HepG2 (cell line): Measurements from ENCODE around the gene HOXD4. TPM values are rescaled to one million over a fixed set of nuclear protein-coding genes. Genes with fewer than 3 reads are reported as not detected.

Experiments used
- ATAC-seq: fragments of 200-7000 bp; cut with Tn5 transposase; 3 replicates; pipeline ENCODE4 v1.9.1; 2020; ENCODE audit warnings: mild to moderate bottlenecking, moderate library complexity
- BruUV-seq: library from RNA; stranded (reverse); fragments of 400-500 nt; replicated peaks from 2 replicates; lab custom pipeline; 2021; lab: Mats Ljungman, UMichigan
- CTCF ChIA-PET: fragments of 300-600 bp; formaldehyde crosslinking; extraction: SDS; loops from one replicate; lab custom pipeline; 2021; ENCODE audit warnings: low total read pairs, inconsistent platforms, low intra/inter-chr PET ratio; lab: Yijun Ruan, JAX
- POLR2A ChIA-PET: fragments of 350-600 bp; sonication (Branson Sonifier 250); formaldehyde crosslinking; loops from one replicate; lab custom pipeline; 2020; ENCODE audit warnings: antibody characterized with exemption, inconsistent platforms; lab: Yijun Ruan, JAX
- DNase-seq: peaks from one replicate; pipeline ENCODE4 v3.0.0-alpha.2; 2015; ENCODE audit warnings: low spot score
- FAIRE-seq: peaks from 3 replicates; lab custom pipeline; 2011; peaks lifted over from hg19 to GRCh38; lab: Jason Lieb, UNC
- H2AFZ ChIP-seq: one replicate; pipeline ENCODE4 v1.6.1; 2011; ENCODE audit warnings: low read length, inconsistent platforms
- H3K27ac ChIP-seq: fragments of 300-600 bp; 3 replicates; pipeline ENCODE4 v1.8.0; 2011; ENCODE audit warnings: mixed run types, mild to moderate bottlenecking, mixed read lengths, low read length, inconsistent platforms; ENCODE audit not compliant: insufficient read depth; ENCODE audit errors: extremely low read length
- H3K27me3 ChIP-seq, 2 experiments: fragments of 200-600 bp in 1 of 2; 2 replicates in 1 of 2; 3 replicates in 1 of 2; pipeline versions ENCODE4 v1.6.0 to v1.8.0; 2011; ENCODE audit warnings: low read length in 2 of 2, mild to moderate bottlenecking in 2 of 2, moderate library complexity in 2 of 2, inconsistent platforms in 1 of 2; ENCODE audit not compliant: insufficient read depth in 2 of 2, control insufficient read depth in 1 of 2
- H3K36me3 ChIP-seq, 2 experiments: fragments of 200-600 bp in 1 of 2; replicated peaks in 1 of 2; 2 replicates in 1 of 2; 3 replicates in 1 of 2; pipeline versions ENCODE4 v1.5.1 to v1.8.0; 2011; ENCODE audit warnings: low read length in 2 of 2, inconsistent platforms in 1 of 2; ENCODE audit not compliant: insufficient read depth in 2 of 2, control insufficient read depth in 1 of 2
- H3K4me1 ChIP-seq: 2 replicates; pipeline ENCODE4 v1.5.1; 2012; ENCODE audit warnings: low read length, inconsistent platforms; ENCODE audit not compliant: insufficient read depth
- H3K4me2 ChIP-seq: 2 replicates; pipeline ENCODE4 v1.6.0; 2011; ENCODE audit warnings: low read depth, low read length, inconsistent platforms
- H3K4me3 ChIP-seq, 3 experiments: fragments of 200-600 bp in 1 of 3; sonication (generic), shearing (Covaris generic) in 1 of 3; replicated peaks in 1 of 3; 2 replicates each; pipeline ENCODE4 v1.5.1; 2011 to 2016; ENCODE audit warnings: low read length in 3 of 3, inconsistent platforms in 2 of 3, low read depth in 2 of 3, mild to moderate bottlenecking in 2 of 3, control low read depth in 1 of 3, mixed read lengths in 1 of 3; ENCODE audit not compliant: insufficient read depth in 1 of 3
- H3K79me2 ChIP-seq: one replicate; pipeline ENCODE4 v1.6.1; 2011; ENCODE audit warnings: low read length, inconsistent platforms; ENCODE audit not compliant: insufficient read depth
- H3K9ac ChIP-seq: 2 replicates; pipeline ENCODE4 v1.6.0; 2011; ENCODE audit warnings: mild to moderate bottlenecking, low read depth, low read length, inconsistent platforms; ENCODE audit not compliant: insufficient read depth
- H3K9me3 ChIP-seq: 2 replicates; pipeline ENCODE4 v1.5.1; 2012; ENCODE audit warnings: mild to moderate bottlenecking, low read length
- H4K20me1 ChIP-seq: 2 replicates; pipeline ENCODE4 v1.6.0; 2011; ENCODE audit warnings: inconsistent platforms, mild to moderate bottlenecking, low read length, moderate library complexity; ENCODE audit not compliant: insufficient read depth
- AGO1 ChIP-seq: fragments of 200-400 bp; formaldehyde crosslinking; IDR thresholded peaks from 2 replicates; pipeline ENCODE4 v1.6.1; 2017; ENCODE audit warnings: mild to moderate bottlenecking, low read depth, low read length, moderate library complexity; ENCODE audit not compliant: poor library complexity, severe bottlenecking
- ELF4 ChIP-seq: sonication (generic); formaldehyde crosslinking; IDR thresholded peaks from 2 replicates; pipeline ENCODE4 v1.5.0; 2020; ENCODE audit warnings: missing genetic modification reagents, mild to moderate bottlenecking, moderate library complexity, borderline replicate concordance
- ERF ChIP-seq: IDR thresholded peaks from 2 replicates; pipeline ENCODE4 v1.6.1; 2018; ENCODE audit warnings: missing biosample characterization, missing genetic modification reagents
- GLI4 ChIP-seq: sonication (generic); formaldehyde crosslinking; IDR thresholded peaks from 2 replicates; pipeline ENCODE4 v1.5.1; 2020; ENCODE audit warnings: missing genetic modification reagents, mild to moderate bottlenecking, moderate library complexity, borderline replicate concordance
- GTF3A ChIP-seq: sonication (generic); formaldehyde crosslinking; conservative IDR thresholded peaks from 2 replicates; pipeline ENCODE4 v1.4.0; 2020; ENCODE audit warnings: mild to moderate bottlenecking, missing genetic modification reagents
- HDAC1 ChIP-seq: sonication (generic); formaldehyde crosslinking; IDR thresholded peaks from 2 replicates; pipeline ENCODE4 v1.5.1; 2020; ENCODE audit warnings: mild to moderate bottlenecking, missing genetic modification reagents
- MXD4 ChIP-seq: IDR thresholded peaks from 2 replicates; pipeline ENCODE4 v1.6.1; 2016; ENCODE audit warnings: mild to moderate bottlenecking, missing biosample characterization, missing genetic modification reagents
- PITX1 ChIP-seq: sonication (generic); formaldehyde crosslinking; IDR thresholded peaks from 2 replicates; pipeline ENCODE4 v1.5.1; 2020; ENCODE audit warnings: mild to moderate bottlenecking, missing genetic modification reagents
- SRSF1 ChIP-seq: fragments of 200-400 bp; formaldehyde crosslinking; optimal IDR thresholded peaks from 2 replicates; pipeline ENCODE3; 2017; ENCODE audit warnings: mild to moderate bottlenecking, low read depth, low read length, moderate library complexity
- XBP1 ChIP-seq: sonication (generic); formaldehyde crosslinking; IDR thresholded peaks from 2 replicates; pipeline ENCODE4 v1.5.0; 2020; ENCODE audit warnings: missing genetic modification reagents
- ZBTB1 ChIP-seq: sonication (generic); formaldehyde crosslinking; IDR thresholded peaks from 2 replicates; pipeline ENCODE4 v1.4.0; 2020; ENCODE audit warnings: missing genetic modification reagents, borderline replicate concordance
- ZBTB20 ChIP-seq: sonication (generic); formaldehyde crosslinking; IDR thresholded peaks from 2 replicates; pipeline ENCODE4 v1.8.1; 2023; ENCODE audit warnings: missing genetic modification reagents, low read depth, mild to moderate bottlenecking, borderline replicate concordance
- ZC3H4 ChIP-seq: sonication (generic); formaldehyde crosslinking; IDR thresholded peaks from 2 replicates; pipeline ENCODE4 v1.4.0; 2020; ENCODE audit warnings: missing genetic modification reagents, borderline replicate concordance
- ZFP1 ChIP-seq: IDR thresholded peaks from 2 replicates; pipeline ENCODE4 v1.6.1; 2016
- ZMYM4 ChIP-seq: sonication (generic); formaldehyde crosslinking; IDR thresholded peaks from 2 replicates; pipeline ENCODE4 v1.8.1; 2023; ENCODE audit warnings: mild to moderate bottlenecking, missing genetic modification reagents
- ZNF180 ChIP-seq: sonication (generic); formaldehyde crosslinking; IDR thresholded peaks from 2 replicates; pipeline ENCODE4 v1.4.0; 2020; ENCODE audit warnings: low read depth, missing genetic modification reagents, borderline replicate concordance
- ZNF354B ChIP-seq: sonication (generic); formaldehyde crosslinking; IDR thresholded peaks from 2 replicates; pipeline ENCODE4 v1.8.0; 2022; ENCODE audit warnings: mild to moderate bottlenecking, missing genetic modification reagents
- ZNF468 ChIP-seq: sonication (generic); formaldehyde crosslinking; IDR thresholded peaks from 2 replicates; pipeline ENCODE4 v1.8.0; 2022; ENCODE audit warnings: mild to moderate bottlenecking, moderate library complexity, missing genetic modification reagents
- ZNF543 ChIP-seq: sonication (generic); formaldehyde crosslinking; IDR thresholded peaks from 2 replicates; pipeline ENCODE4 v1.4.0; 2020; ENCODE audit warnings: mild to moderate bottlenecking, missing genetic modification reagents
- ZNF589 ChIP-seq: sonication (generic); formaldehyde crosslinking; conservative IDR thresholded peaks from 2 replicates; pipeline ENCODE4 v1.8.0; 2022; ENCODE audit warnings: mild to moderate bottlenecking, moderate library complexity, missing genetic modification reagents
- ZNF660 ChIP-seq: sonication (generic); formaldehyde crosslinking; IDR thresholded peaks from 2 replicates; pipeline ENCODE4 v1.5.1; 2020; ENCODE audit warnings: mild to moderate bottlenecking, low read depth, missing genetic modification reagents, borderline replicate concordance
- WGBS: methylation state at CpG from one replicate; pipeline ENCODE4 v1.1.6; 2017; ENCODE audit warnings: low lambda C conversion rate; 5-methylcytosine and 5-hydroxymethylcytosine counted together
- in situ Hi-C: cut with HindIII; loops from 2 replicates; pipeline ENCODE4 v1.10.0; 2017; ENCODE audit warnings: low pct_unique_long_range_greater_than_20kb; ENCODE audit not compliant: extremely low pct_ligation_motif_present
- intact Hi-C: fragments of 100-400 bp; cut with micrococcal nuclease; formaldehyde crosslinking; loops from one replicate; pipeline ENCODE4 v1.10.0; 2022; ENCODE audit not compliant: unreplicated experiment
- polyA plus RNA-seq, 8 experiments: library from polyadenylated mRNA; depleted of rRNA in 3 of 8; stranded (reverse) in 7 of 8; unstranded in 1 of 8; fragments of >200 nt; fragmentation: Illumina TruSeq in 4 of 8; extraction: Trizol in 4 of 8; gene quantifications; 2 replicates each; pipeline versions ENCODE4 v1.2.1 to v1.2.3, GENCODE V29; 2011 to 2016; ENCODE audit warnings: low read depth in 4 of 8, missing spikeins in 1 of 8, mixed read lengths in 1 of 8; ENCODE audit not compliant: insufficient read depth in 1 of 8
- total RNA-seq, 5 experiments: library from RNA; depleted of rRNA; stranded (reverse); fragments of >200 nt; fragmentation: Illumina TruSeq; extraction: Trizol; gene quantifications; 2 replicates each; pipeline ENCODE4 v1.2.3, GENCODE V29; 2016; ENCODE audit warnings: low read depth in 1 of 5
- TF ChIP-seq, protein P1 (sequence below): sonication (generic); formaldehyde crosslinking; IDR thresholded peaks from 2 replicates; pipeline ENCODE4 v1.5.0; 2020; ENCODE audit warnings: mild to moderate bottlenecking, missing genetic modification reagents, borderline replicate concordance
- TF ChIP-seq, protein P2 (sequence below): sonication (generic); formaldehyde crosslinking; IDR thresholded peaks from 2 replicates; pipeline ENCODE4 v1.4.0; 2020; ENCODE audit warnings: missing genetic modification reagents

HOXD4 gene
- total and polyA plus RNA-seq, 2 of the 13 experiments (the other 11 are each of a cell fraction or from before 2014, with no cell fraction given), result not detected

DNA sequence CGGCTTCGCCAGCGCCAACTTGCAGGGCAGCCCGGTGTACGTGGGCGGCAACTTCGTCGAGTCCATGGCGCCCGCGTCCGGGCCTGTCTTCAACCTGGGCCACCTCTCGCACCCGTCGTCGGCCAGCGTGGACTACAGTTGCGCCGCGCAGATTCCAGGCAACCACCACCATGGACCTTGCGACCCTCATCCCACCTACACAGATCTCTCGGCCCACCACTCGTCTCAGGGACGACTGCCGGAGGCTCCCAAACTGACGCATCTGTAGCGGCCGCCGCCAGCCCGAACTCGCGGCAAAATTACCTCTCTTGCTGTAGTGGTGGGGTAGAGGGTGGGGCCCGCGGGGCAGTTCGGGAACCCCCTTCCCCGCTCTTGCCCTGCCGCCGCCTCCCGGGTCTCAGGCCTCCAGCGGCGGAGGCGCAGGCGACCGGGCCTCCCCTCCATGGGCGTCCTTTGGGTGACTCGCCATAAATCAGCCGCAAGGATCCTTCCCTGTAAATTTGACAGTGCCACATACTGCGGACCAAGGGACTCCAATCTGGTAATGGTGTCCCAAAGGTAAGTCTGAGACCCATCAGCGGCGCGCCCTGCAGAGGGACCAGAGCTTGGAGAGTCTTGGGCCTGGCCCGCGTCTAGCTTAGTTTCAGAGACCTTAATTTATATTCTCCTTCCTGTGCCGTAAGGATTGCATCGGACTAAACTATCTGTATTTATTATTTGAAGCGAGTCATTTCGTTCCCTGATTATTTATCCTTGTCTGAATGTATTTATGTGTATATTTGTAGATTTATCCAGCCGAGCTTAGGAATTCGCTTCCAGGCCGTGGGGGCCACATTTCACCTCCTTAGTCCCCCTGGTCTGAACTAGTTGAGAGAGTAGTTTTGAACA lies 20.9 kb downstream of the HOXD4 start:
- in situ Hi-C loops (no loop called here), intact Hi-C loops (no loop called here)
- Histone ChIP-seq H3K36me3 (peaks cover 0 to 21% of the 10 kb centered on the region in 2 experiments; a peak in 4 of 5 replicates), H3K4me3 (no peak overlapping the region), H4K20me1 (no peaks in the 10 kb centered on the region), H2AFZ (no peak overlapping the region), H3K4me2 (no peak overlapping the region), H3K27ac (peak overlapping the region; percentile 6), H3K9me3 (no peaks in the 10 kb centered on the region), H3K79me2 (no peaks in the 10 kb centered on the region), H3K4me1 (peaks cover 58% of the 10 kb centered on the region), H3K9ac (no peak overlapping the region), H3K27me3 (peaks cover 4 to 24% of the 10 kb centered on the region in 2 experiments; a peak in 4 of 5 replicates)
- DNase-seq (no peak), FAIRE-seq (no peak), ATAC-seq (no peak)
- no TSS peak for BruUV-seq
- ChIA-PET CTCF (no interaction called here), POLR2A (no interaction called here)
- 88% methylated on average over 58 of the region's 60 CpGs for WGBS
- TF ChIP-seq ZMYM4 (peak; percentile 63; the same call in 1 of the 2 replicates), HDAC1 (CRISPR knock-in tag) (0 out of 2 replicates have a peak, but pooled peaks have one; percentile 52), ZNF180 (no peak), ZFP1 (CRISPR knock-in tag) (no peak), ZBTB20 (CRISPR knock-in tag) (no peak), ZNF589 (CRISPR knock-in tag) (0 out of 2 replicates have a peak, but pooled peaks have one; percentile 45), ZNF543 (CRISPR knock-in tag) (no peak), SRSF1 (peak; percentile 55), ZNF660 (CRISPR knock-in tag) (no peak), ZC3H4 (CRISPR knock-in tag) (no peak), GLI4 (CRISPR knock-in tag) (no peak), AGO1 (peak; percentile 97), XBP1 (CRISPR knock-in tag) (no peak), ERF (CRISPR knock-in tag) (no peak), PITX1 (CRISPR knock-in tag) (no peak), ZNF468 (no peak), ZNF354B (CRISPR knock-in tag) (no peak), ZBTB1 (CRISPR knock-in tag) (no peak), ELF4 (CRISPR knock-in tag) (no peak), MXD4 (no peak), GTF3A (CRISPR knock-in tag) (no peak)
- TF ChIP-seq, protein P1, sequence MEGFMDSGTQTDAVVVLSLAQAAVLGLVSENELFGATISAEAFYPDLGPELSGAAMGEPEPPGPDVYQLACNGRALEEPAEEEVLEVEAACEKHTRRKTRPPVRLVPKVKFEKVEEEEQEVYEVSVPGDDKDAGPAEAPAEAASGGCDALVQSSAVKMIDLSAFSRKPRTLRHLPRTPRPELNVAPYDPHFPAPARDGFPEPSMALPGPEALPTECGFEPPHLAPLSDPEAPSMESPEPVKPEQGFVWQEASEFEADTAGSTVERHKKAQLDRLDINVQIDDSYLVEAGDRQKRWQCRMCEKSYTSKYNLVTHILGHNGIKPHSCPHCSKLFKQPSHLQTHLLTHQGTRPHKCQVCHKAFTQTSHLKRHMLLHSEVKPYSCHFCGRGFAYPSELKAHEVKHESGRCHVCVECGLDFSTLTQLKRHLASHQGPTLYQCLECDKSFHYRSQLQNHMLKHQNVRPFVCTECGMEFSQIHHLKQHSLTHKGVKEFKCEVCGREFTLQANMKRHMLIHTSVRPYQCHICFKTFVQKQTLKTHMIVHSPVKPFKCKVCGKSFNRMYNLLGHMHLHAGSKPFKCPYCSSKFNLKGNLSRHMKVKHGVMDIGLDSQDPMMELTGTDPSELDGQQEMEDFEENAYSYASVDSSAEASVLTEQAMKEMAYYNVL (CRISPR knock-in tag), result peak; percentile 45; the same call in 1 of the 2 replicates
- TF ChIP-seq, protein P2, sequence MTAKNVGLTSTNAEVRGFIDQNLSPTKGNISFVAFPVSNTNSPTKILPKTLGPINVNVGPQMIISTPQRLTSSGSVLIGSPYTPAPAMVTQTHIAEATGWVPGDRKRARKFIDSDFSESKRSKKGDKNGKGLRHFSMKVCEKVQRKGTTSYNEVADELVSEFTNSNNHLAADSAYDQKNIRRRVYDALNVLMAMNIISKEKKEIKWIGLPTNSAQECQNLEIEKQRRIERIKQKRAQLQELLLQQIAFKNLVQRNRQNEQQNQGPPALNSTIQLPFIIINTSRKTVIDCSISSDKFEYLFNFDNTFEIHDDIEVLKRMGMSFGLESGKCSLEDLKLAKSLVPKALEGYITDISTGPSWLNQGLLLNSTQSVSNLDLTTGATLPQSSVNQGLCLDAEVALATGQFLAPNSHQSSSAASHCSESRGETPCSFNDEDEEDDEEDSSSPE (CRISPR knock-in tag), result no peak
